SU-DHL-6 (cell line): ENCODE data around the gene ATP6V0C.
A peak's percentile ranks its signal among the peaks of the same experiment; 100 is the strongest.

Experiments
- H2AFZ ChIP-seq: fragments of 200-600 bp; sonication (generic); 2 replicates; pipeline ENCODE4 v1.6.1; 2014; ENCODE audit warnings: low read depth, mild to moderate bottlenecking, moderate library complexity, mixed read lengths, antibody characterized with exemption, low read length; ENCODE audit not compliant: severe bottlenecking
- H3F3A ChIP-seq: fragments of 200-600 bp; shearing (Covaris generic); 2 replicates; pipeline ENCODE4 v1.6.0; 2016; ENCODE audit warnings: antibody characterized with exemption, mild to moderate bottlenecking; ENCODE audit not compliant: insufficient read depth
- H3K27ac ChIP-seq: fragments of 200-600 bp; sonication (generic); 2 replicates; pipeline ENCODE4 v1.5.1; 2016; ENCODE audit warnings: low read depth, mild to moderate bottlenecking, low read length, moderate library complexity, mixed read lengths
- H3K27me3 ChIP-seq: fragments of 200-600 bp; sonication (generic), shearing (Covaris generic); 2 replicates; pipeline ENCODE4 v1.6.0; 2014; ENCODE audit warnings: mild to moderate bottlenecking, low read length
- H3K36me3 ChIP-seq: fragments of 200-600 bp; sonication (generic); 2 replicates; pipeline ENCODE4 v1.6.1; 2014; ENCODE audit warnings: mild to moderate bottlenecking, low read length, mixed read lengths
- H3K4me2 ChIP-seq: fragments of 300-600, 200-600 bp; shearing (Covaris generic), sonication (generic); 2 replicates; pipeline ENCODE4 v1.6.0; 2014; ENCODE audit warnings: low read length, low read depth, mild to moderate bottlenecking; ENCODE audit not compliant: poor library complexity, severe bottlenecking
- H3K4me3 ChIP-seq: fragments of 200-600 bp; sonication (generic); 2 replicates; pipeline ENCODE4 v1.5.1; 2014; ENCODE audit warnings: antibody characterized with exemption, low read length, mild to moderate bottlenecking, mixed read lengths; ENCODE audit not compliant: insufficient read depth, poor library complexity, severe bottlenecking
- H3K79me2 ChIP-seq: fragments of 200-600 bp; sonication (generic); 2 replicates; pipeline ENCODE4 v1.6.1; 2014; ENCODE audit warnings: mild to moderate bottlenecking, low read length, moderate library complexity; ENCODE audit not compliant: insufficient read depth
- H3K9ac ChIP-seq: fragments of 200-600 bp; sonication (generic); 2 replicates; pipeline ENCODE4 v1.7.0; 2014; ENCODE audit warnings: mild to moderate bottlenecking, low read length
- H3K9me2 ChIP-seq: fragments of 200-600 bp; sonication (generic); replicated peaks from 2 replicates; pipeline ENCODE4 v1.6.1; 2014; ENCODE audit warnings: low read length; ENCODE audit not compliant: insufficient read depth
- H3K9me3 ChIP-seq: fragments of 200-600 bp; sonication (generic); 2 replicates; pipeline ENCODE4 v1.6.1; 2014; ENCODE audit warnings: low read length, mixed read lengths; ENCODE audit not compliant: insufficient read depth
- H4K20me1 ChIP-seq: fragments of 200-600 bp; sonication (generic); 2 replicates; pipeline ENCODE4 v1.6.1; 2014; ENCODE audit warnings: low read depth, mild to moderate bottlenecking, antibody characterized with exemption, low read length, moderate library complexity, mixed read lengths
- CTCF ChIP-seq: fragments of 200-600 bp; sonication (generic); IDR thresholded peaks from one replicate; pipeline ENCODE4 v1.5.1; 2017; ENCODE audit warnings: antibody characterized with exemption, mild to moderate bottlenecking, low read length, moderate library complexity; ENCODE audit not compliant: insufficient read depth, poor library complexity, severe bottlenecking
- EZH2phosphoT487 ChIP-seq: fragments of 200-600 bp; sonication (generic), shearing (Covaris generic); conservative IDR thresholded peaks from 2 replicates; pipeline ENCODE4 v1.6.1; 2018; ENCODE audit warnings: mild to moderate bottlenecking, antibody characterized with exemption, low read length, moderate library complexity, mixed read lengths

ATP6V0C gene

GRCh38 chr16:2515180-2515851 is 1.6 kb downstream of the ATP6V0C start:
- Histone ChIP-seq H3K4me3 (peak overlapping the region; percentile 97), H3K27ac (peak overlapping the region; percentile 87), H3K4me2 (peak overlapping the region; percentile 90), H4K20me1 (no peaks in the 10 kb centered on the region), H2AFZ (no peak overlapping the region), H3K79me2 (peaks cover 57% of the 10 kb centered on the region), H3K9me3 (no peaks in the 10 kb centered on the region), H3K27me3 (no peaks in the 10 kb centered on the region), H3K36me3 (no peaks in the 10 kb centered on the region), H3K9ac (peak overlapping the region; percentile 95), H3F3A (0 out of 2 replicates have a peak, but pooled peaks cover 3% of the 10 kb centered on the region), H3K9me2 (no peaks in the 10 kb centered on the region)
- TF ChIP-seq CTCF (no peak), EZH2phosphoT487 (no peak)

GRCh38 chr16:2516391-2517240 is 2.9 kb downstream of the ATP6V0C start:
- Histone ChIP-seq H3K4me3 (no peak overlapping the region), H3K79me2 (peaks cover 68% of the 10 kb centered on the region), H3K9me2 (no peaks in the 10 kb centered on the region), H2AFZ (no peak overlapping the region), H3K9me3 (no peaks in the 10 kb centered on the region), H3F3A (0 out of 2 replicates have a peak, but pooled peaks cover 7% of the 10 kb centered on the region), H3K27ac (peak overlapping the region; percentile 10; the same call in 1 of the 2 replicates), H3K9ac (no peak overlapping the region), H3K36me3 (no peaks in the 10 kb centered on the region), H3K27me3 (no peaks in the 10 kb centered on the region), H4K20me1 (no peaks in the 10 kb centered on the region), H3K4me2 (peak overlapping the region; percentile 90)
- TF ChIP-seq CTCF (no peak), EZH2phosphoT487 (no peak)

GRCh38 chr16:2517954-2518605 is 4.3 kb downstream of the ATP6V0C start:
- H3K27ac ChIP-seq: no peak overlapping the region
- H3K27me3 ChIP-seq: no peaks in the 10 kb centered on the region
- H3K9ac ChIP-seq: no peak overlapping the region
- peaks cover 68% of the 10 kb centered on the region for H3K79me2 ChIP-seq
- H2AFZ ChIP-seq: no peak overlapping the region
- H3K4me3 ChIP-seq: no peak overlapping the region
- TF ChIP-seq CTCF: no peak
- no peak for TF ChIP-seq EZH2phosphoT487
- no peaks in the 10 kb centered on the region for H3K9me3 ChIP-seq
- H3K9me2 ChIP-seq: no peaks in the 10 kb centered on the region
- H3F3A ChIP-seq: 0 out of 2 replicates have a peak, but pooled peaks cover 7% of the 10 kb centered on the region
- H4K20me1 ChIP-seq: no peaks in the 10 kb centered on the region
- H3K4me2 ChIP-seq: no peak overlapping the region
- H3K36me3 ChIP-seq: no peaks in the 10 kb centered on the region
